Stimulated activated naive CD8-positive, alpha-beta T cell treated with anti-CD3 and anti-CD28 coated beads, Interleukin-15, amount 100 ng/mL, for 72 hours (primary cell): ENCODE results near the gene ICOSLG.
A peak's percentile ranks its signal among the peaks of the same experiment; 100 is the strongest.

Experiments
- ATAC-seq: fragments of 150-1000 bp; cut with Tn5 transposase; 2 replicates; pipeline ENCODE4 v1.10.0; 2021; ENCODE audit warnings: mild to moderate bottlenecking, moderate library complexity
- DNase-seq, 2 donors: peaks; one replicate each; pipeline ENCODE4 v3.0.0; 2021 to 2022
- H3K27ac Mint-ChIP-seq, 2 donors: one replicate each; pipeline ENCODE4 v1.8.0; 2022; ENCODE audit warnings: mild to moderate bottlenecking in 2 of 2, mixed read lengths in 2 of 2, moderate library complexity in 2 of 2
- H3K27me3 Mint-ChIP-seq: one replicate; pipeline ENCODE4 v1.8.0; 2022; ENCODE audit warnings: mixed read lengths
- H3K4me1 Mint-ChIP-seq: one replicate; pipeline ENCODE4 v1.8.0; 2022; ENCODE audit warnings: mild to moderate bottlenecking, mixed read lengths
- H3K4me3 Mint-ChIP-seq, 2 donors: one replicate each; pipeline ENCODE4 v1.8.0; 2022; ENCODE audit warnings: mild to moderate bottlenecking in 2 of 2, mixed read lengths in 2 of 2, moderate library complexity in 1 of 2
- H3K9me3 Mint-ChIP-seq, 2 donors: one replicate each; pipeline ENCODE4 v1.8.0; 2022; ENCODE audit warnings: mixed read lengths in 2 of 2

Gene ICOSLG

DNA sequence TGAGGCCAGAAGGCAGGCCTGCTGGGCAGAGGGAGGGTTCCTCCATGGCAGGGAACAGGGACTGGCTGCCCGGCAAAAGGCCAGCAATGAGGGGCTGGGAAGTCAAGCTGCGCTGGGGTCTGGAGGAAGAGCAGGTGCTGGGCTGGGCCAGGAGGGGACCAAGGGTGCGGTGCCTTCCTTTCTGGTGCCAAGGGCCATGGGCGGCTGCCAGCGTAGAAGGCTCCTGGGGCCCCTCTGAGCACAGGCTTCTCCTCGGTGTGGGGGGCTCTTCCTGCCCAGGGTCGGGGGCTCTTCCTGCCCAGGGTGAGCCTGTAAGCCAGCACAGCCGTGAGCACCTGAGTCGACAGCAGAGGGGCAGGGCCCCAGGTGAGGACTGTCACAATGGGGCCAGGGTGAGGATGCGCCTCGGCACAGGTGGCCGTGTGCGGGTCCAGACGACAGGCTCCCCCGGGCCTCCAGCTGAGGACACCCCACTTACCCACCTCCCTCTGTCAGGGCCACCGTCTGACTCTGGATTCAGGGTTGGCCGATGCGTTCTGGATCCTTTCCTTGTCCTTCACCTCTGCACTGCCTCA is 31.6 kb upstream of the ICOSLG start:
- DNase-seq (no peak), ATAC-seq (no peak)
- no peaks in the 10 kb centered on the region for H3K9me3 Mint-ChIP-seq
- H3K27ac Mint-ChIP-seq, result peak overlapping the region in 1 of 2 donors; percentile 64
- H3K4me3 Mint-ChIP-seq, result no peak overlapping the region
- no peaks in the 10 kb centered on the region for H3K27me3 Mint-ChIP-seq
- H3K4me1 Mint-ChIP-seq, result no peaks in the 10 kb centered on the region

DNA sequence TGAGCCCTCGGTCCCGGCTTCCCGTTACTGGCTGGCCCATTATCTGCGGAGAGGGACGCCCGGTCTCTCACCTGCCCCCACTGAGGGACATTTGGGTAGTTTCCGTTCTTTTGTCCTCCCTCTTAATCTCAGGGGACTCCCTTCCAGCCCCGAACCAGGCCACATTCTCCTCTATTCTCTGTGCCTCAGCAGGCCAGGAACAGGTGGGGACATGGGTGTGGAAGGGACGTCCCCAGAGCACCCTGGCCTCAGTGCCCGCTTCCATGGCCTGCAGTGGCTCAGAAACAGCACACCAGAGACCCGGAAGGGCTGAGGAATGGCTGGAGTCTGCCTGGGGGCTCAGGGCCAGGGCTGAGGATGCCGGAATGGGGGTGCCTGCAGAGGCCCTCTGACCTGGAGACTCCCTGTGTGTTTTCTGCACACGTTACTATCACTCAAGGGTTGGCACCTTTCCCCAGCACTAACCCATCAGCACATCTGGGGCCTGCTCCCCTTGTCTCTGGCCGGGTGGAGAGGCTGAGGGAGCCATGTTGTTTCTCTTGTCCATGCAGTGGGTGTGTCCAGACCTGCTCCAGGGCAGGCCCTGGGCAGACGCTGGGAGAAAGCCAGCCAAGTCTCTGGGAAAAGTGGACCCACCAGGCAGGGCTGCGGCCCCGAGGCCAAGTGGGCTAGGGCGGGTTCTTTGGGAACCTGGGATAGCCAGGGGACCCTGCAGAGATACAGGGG is 31.0 kb upstream of the ICOSLG start:
- peak overlapping the region in 1 of 2 donors; percentile 64 for H3K27ac Mint-ChIP-seq

DNA sequence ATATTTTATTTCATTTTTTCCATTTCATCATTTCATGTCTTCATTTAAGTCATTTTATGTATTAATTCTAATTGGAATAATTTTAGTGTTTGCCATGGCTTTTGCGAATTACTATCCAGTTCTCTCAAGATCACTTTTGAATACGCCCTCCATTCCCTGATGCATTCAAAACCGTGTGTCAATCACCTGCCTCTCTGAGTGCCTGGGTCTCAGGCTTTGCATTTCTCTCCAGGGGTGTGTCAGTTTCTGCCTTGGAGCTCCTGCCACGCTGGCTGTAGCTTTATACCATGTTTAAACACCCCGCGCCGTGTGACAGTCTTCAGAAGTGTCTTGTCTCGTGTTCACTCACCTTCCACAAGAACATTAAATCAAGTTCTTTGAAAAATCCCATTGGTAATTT is 28.3 kb upstream of the ICOSLG start:
- Mint-ChIP-seq H3K27ac (no peak overlapping the region), H3K4me3 (no peak overlapping the region), H3K27me3 (no peaks in the 10 kb centered on the region), H3K4me1 (no peaks in the 10 kb centered on the region), H3K9me3 (no peaks in the 10 kb centered on the region)
- ATAC-seq (no peak), DNase-seq (no peak)

More for the DNA sequence above, 31.0 kb upstream of the ICOSLG start:
- DNase-seq (no peak), ATAC-seq (no peak)
- no peaks in the 10 kb centered on the region for H3K9me3 Mint-ChIP-seq
- H3K4me1 Mint-ChIP-seq, result no peaks in the 10 kb centered on the region
- H3K27me3 Mint-ChIP-seq, result no peaks in the 10 kb centered on the region
- no peak overlapping the region for H3K4me3 Mint-ChIP-seq

DNA sequence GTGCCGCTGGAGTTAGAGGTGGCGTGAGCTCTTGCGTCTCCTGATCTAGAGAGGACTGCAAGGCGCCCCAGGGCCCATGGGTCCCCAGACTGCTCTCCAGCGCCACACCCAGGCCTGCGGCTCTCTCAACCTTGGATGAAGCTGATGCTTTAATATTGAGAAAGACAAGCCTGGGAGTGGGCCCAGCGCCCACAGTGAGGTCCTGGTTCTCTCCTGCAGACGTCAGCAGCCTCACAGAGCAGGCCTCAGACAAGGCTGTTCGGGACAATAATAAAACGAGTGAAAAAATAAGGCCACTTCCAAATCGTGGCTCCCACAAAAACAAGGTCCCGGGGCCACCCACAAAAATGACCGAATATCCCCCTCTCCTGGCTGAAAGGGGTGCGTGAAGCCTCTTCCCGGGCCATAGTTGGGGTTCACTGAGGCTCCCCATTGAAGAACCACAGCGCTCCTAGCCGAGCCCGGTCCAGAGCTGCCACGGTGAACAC is 27.0 kb upstream of the ICOSLG start:
- no peaks in the 10 kb centered on the region for H3K27me3 Mint-ChIP-seq
- no peak overlapping the region for H3K27ac Mint-ChIP-seq
- H3K4me3 Mint-ChIP-seq, result no peak overlapping the region
- no peak for ATAC-seq
- H3K9me3 Mint-ChIP-seq, result no peaks in the 10 kb centered on the region
- DNase-seq, result peak in 1 of 2 donors; percentile 28
- no peaks in the 10 kb centered on the region for H3K4me1 Mint-ChIP-seq

DNA sequence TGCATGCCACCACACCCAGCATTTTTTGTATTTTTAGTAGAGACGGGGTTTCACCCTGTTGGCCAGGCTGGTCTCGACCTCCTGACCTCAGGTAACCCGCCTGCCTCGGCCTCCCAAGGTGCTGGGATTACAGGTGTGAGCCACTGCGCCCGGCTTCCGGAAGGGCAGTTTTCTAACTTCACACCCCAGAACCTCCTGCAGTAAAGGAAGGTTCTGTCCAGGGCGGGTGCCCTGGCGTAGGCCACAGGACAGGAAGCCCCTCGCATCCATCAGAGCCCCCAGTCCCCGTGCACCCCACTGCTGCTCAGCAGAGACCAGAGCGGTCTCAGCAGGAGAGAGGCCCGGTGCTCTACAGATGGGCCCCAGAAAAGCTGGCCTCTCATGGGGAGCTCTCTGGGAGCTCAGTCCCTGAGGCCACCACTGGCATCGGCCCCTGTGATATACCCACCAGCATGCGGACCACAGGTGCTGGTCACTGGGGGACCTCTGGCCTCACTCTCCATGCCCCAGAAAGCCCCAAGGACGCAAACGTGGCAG is 25.1 kb upstream of the ICOSLG start:
- no peak overlapping the region for H3K4me3 Mint-ChIP-seq
- no peak for ATAC-seq

DNA sequence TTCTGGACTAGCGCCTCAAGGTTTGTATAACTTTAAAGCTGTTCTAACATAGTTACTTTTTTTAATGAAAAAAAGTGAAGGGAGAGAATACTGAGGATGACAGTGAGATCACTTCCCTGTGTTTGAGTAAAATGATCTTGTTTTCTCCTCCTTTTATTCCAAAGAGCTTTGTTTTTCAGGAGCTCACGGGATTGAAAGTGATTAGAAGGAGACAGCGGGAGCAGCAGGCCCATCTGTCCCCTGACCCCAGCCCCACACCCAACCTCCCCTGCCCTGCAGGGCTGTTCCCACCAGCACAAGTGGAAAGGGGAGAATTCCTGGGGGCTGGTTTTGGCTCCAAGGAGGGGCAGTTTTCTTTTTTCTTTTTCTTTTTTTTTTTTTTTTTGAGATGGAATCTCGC is 23.0 kb upstream of the ICOSLG start:
- no peak overlapping the region for H3K27ac Mint-ChIP-seq
- no peak overlapping the region for H3K4me3 Mint-ChIP-seq
- ATAC-seq (no peak), DNase-seq (no peak)
- no peaks in the 10 kb centered on the region for H3K27me3 Mint-ChIP-seq
- no peaks in the 10 kb centered on the region for H3K4me1 Mint-ChIP-seq
- H3K9me3 Mint-ChIP-seq, result no peaks in the 10 kb centered on the region

More for the DNA sequence above, 25.1 kb upstream of the ICOSLG start:
- no peaks in the 10 kb centered on the region for H3K27me3 Mint-ChIP-seq
- H3K9me3 Mint-ChIP-seq, result no peaks in the 10 kb centered on the region
- DNase-seq, result no peak
- no peaks in the 10 kb centered on the region for H3K4me1 Mint-ChIP-seq
- no peak overlapping the region for H3K27ac Mint-ChIP-seq

DNA sequence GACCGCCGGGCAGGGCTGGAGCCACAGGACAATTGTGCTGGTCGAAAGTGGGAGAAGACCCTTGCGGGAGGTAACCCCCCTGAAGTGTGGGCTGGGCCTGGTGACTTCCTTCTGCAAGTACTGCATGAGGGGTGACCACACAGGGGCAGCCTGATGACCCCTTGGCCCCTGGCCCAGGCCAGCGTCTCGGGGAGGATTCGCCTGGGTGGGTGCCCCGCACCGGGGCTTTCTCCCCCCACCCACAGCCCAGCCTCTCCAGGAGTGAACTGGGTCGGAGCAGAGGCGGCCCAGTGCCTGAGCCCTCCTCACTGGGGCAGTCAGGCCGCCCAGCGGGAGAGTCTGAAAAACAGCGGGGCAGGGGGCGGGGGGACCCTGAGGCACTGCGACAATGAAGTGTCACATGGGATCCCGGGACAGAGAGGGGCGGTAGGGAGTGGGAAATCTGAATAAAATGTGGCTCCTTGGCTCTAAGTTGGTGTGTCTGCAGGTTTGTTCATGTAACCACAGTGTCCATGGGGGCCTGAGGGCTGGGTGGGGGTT is 22.5 kb upstream of the ICOSLG start:
- Mint-ChIP-seq H3K27me3 (no peaks in the 10 kb centered on the region), H3K27ac (no peak overlapping the region), H3K9me3 (no peaks in the 10 kb centered on the region), H3K4me3 (no peak overlapping the region), H3K4me1 (no peaks in the 10 kb centered on the region)
- DNase-seq (no peak), ATAC-seq (peak; percentile 41)

DNA sequence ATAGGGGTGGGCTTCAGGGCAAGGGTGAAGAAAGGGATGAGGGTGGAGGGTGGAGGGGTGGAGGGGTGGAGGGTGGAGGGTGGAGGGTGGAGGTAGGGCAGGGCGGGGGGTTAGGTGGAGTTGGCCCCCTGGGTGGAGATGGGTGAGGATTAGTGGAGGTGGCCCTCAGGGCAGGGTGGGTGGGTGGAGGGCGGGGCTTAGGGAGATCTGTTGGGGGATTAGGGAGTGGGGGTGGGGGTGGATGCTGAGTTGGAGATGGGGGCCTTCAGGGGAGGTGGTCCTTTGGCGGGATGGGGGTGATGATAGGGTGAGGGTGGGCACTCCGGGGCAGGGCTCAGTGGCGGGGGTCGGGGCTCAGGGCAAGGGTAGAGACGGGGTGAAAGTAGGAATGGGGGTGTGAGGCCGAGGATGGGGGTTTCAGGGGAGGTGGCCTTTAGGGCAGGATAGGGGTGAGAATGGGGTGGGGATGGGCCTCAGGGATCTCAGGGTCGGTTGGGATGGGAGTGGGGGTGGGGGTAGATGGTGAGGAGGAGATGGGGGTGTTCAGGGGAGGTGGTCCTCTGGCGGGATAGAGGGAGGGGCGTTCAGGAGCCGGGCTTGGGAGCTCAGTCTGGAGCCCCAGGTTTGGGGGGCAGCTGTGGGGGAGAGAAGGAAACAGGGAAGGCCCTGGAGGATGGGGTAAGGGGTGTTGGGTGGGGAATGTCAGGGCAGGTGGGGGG is 21.8 kb upstream of the ICOSLG start:
- no peak overlapping the region for H3K4me3 Mint-ChIP-seq
- peak; percentile 34 for ATAC-seq
- H3K27ac Mint-ChIP-seq, result no peak overlapping the region
- no peaks in the 10 kb centered on the region for H3K27me3 Mint-ChIP-seq
- H3K9me3 Mint-ChIP-seq, result no peaks in the 10 kb centered on the region
- no peaks in the 10 kb centered on the region for H3K4me1 Mint-ChIP-seq
- no peak for DNase-seq

DNA sequence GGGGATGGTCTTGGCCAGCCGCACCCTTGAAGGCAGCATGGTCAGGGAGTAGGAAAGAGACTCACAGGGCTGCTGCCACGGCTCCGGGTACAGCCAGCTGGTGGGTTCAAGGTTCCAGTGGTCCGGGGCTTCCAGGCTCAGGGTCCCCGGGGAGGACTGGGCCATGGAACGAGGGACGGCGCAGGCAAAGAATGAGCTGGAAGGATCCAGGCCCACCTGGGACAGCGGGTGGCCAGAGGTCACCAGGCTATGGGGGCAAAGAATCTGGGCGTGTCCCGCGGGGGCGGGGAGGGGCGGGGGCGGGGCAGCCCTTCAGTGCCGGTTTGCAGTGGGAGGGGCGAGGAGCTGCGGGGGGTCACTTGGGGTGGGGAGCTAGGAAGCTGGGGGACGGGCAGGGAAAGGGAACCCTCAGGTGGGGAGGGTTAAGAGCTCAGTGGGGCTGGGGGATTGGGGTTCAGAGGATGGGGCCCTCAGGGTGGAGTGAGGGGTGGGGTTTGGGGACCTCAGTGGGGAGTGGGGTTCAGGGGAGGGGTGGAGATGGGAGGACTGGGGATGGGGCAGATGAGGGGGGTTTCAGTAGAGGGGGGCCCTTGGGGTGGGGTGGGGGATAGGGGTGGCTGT is 21.0 kb upstream of the ICOSLG start, which contains the start of gene DNMT3L:
Gene DNMT3L, minus strand, starts transcription at position 223 of the 621 bp plus-strand sequence. CDS start 638 bp downstream, outside the sequence.
- ATAC-seq, result peak; percentile 35
- H3K27ac Mint-ChIP-seq, result peak within 1 kb of the TSS in 1 of 2 donors; percentile 23
- no peaks in the 10 kb centered on the region for H3K9me3 Mint-ChIP-seq
- H3K27me3 Mint-ChIP-seq, result no peaks in the 10 kb centered on the region
- DNase-seq, result no peak
- no peak within 1 kb of the TSS for H3K4me3 Mint-ChIP-seq
- no peaks in the 10 kb centered on the region for H3K4me1 Mint-ChIP-seq

DNA sequence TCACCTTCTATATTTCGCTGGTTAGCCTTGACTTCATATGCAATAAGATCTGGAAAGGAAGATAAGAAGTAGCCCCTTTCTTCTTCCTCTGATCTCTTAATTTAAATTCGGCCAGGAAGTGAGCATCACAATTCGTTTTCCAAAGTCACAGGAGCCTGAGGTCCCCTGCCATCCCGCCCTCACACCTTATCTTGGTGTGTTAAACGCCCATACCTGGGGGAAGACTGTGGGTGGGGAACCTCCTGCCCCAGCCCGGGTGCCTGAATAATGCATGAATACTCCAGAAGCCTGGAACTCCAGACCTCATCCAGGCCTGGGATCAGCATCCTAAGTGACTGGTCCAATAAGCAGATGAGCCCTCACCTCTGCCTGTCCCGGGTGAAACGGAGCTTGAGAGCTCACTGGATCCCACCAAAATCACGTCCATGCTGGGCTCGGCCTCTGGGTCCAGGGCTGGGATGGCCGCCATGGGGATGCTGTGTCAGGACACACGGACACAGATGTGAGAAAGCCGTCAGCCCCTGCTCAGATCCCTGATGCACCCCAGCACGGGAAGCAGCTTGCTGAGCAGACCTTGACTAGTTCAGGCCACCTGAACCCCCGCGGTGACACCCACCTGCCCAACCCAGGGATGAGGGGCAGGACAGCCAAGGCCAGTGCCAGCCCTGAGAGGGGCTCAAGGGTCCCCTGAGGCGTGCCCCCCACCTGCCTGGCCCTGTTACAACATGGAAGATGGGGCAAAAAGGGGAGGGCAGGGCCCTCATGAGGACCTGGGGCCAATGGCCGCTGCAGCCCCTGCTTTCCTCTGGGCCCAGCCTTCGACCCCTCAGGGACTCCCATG is 20.3 kb upstream of the ICOSLG start:
- Mint-ChIP-seq H3K4me1 (no peaks in the 10 kb centered on the region), H3K4me3 (no peak overlapping the region), H3K9me3 (no peaks in the 10 kb centered on the region), H3K27me3 (no peaks in the 10 kb centered on the region), H3K27ac (peak overlapping the region in 1 of 2 donors; percentile 23)
- DNase-seq (no peak), ATAC-seq (no peak)

DNA sequence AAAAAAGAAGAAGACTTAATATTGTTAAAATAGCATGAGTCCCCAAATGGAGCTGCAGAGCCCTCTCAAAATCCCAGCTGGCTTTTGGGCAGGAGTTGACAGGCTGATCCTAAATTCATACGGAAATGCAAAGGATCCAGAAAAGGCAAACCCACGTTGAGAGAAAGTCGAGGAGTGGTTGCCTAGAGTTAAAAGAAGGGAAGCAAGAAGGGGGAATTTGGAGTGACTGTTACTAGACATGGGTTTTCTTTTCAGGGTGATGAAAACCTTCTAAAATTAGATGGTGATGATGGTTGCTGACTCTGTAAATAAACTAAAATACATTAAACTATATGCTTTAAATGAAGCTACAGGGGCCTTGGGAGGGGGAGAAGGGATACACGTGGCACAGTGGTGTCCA is 19.3 kb upstream of the ICOSLG start:
- Mint-ChIP-seq H3K4me3 (no peak overlapping the region), H3K4me1 (no peaks in the 10 kb centered on the region), H3K27ac (no peak overlapping the region), H3K9me3 (no peaks in the 10 kb centered on the region), H3K27me3 (peaks cover 5% of the 10 kb centered on the region)
- DNase-seq, result no peak
- no peak for ATAC-seq

DNA sequence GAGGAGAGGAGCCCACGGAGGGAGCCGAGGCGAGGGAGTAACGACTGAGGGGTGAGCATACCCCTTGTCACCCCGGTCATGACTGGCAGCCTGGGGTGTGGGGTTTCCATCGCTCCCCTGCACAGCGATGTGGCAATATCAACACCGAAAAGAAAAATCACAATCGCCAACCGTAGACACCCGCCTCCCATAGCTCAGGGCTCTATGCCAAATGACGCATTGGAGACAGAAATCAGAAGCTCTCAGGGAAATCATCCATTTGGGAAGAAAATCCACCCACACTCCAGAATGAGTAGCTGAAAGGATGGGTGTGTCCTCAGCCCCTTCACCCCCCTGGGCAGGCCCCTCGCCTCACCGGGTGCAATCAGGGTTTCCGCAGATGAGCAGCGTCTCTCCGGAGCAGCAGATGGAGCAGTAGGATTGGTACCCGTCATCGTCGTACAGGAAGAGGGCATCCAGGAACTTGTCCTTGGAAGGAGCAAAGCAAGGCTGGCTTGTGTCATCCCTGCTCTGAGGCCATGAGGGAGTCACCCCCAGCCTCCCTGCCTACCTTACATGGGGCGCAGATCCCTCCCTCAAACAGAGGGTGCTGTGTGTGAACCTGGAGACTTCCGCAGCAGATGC is 18.5 kb upstream of the ICOSLG start:
- H3K4me3 Mint-ChIP-seq, result no peak overlapping the region
- no peak for ATAC-seq
- no peak for DNase-seq
- peak overlapping the region in 1 of 2 donors; percentile 17 for H3K27ac Mint-ChIP-seq
- H3K4me1 Mint-ChIP-seq, result no peaks in the 10 kb centered on the region
- H3K27me3 Mint-ChIP-seq, result peaks cover 13% of the 10 kb centered on the region
- H3K9me3 Mint-ChIP-seq, result no peaks in the 10 kb centered on the region

DNA sequence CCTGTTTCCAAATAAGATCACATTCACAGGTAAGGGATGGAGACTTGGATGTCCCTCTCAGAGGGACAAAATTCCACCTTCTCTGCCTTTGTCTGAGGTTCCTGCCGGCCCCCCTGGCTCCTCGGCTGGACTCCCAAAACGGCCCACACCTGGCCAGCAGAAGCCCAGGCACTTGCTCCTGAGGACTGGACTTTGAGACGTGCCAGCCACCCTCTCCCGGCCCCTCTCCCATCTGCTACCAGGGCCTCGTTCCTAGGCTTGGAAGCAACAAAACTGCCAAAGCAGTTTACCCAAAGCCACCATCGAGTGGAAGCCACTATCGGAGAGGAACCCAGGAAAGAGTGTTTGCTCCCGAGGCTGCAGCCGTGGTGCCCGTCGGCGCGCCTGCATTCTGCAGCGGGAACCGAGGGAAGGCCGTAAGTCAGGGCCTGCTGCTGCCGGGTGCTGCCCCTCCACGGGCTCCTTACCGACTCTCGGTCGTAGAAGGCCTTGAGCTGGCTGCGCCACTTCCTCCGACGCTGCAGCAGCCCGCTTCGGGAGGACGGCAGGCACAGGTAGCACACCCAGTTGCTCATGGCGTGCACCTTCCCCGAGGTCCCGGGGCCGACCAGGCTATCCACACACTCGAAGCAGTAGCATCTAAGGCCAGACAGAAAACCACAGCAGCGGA is 17.4 kb upstream of the ICOSLG start:
- H3K4me1 Mint-ChIP-seq, result no peaks in the 10 kb centered on the region
- no peaks in the 10 kb centered on the region for H3K9me3 Mint-ChIP-seq
- no peak for ATAC-seq
- H3K27ac Mint-ChIP-seq, result no peak overlapping the region
- no peak for DNase-seq
- H3K4me3 Mint-ChIP-seq, result no peak overlapping the region
- peaks cover 22% of the 10 kb centered on the region for H3K27me3 Mint-ChIP-seq

DNA sequence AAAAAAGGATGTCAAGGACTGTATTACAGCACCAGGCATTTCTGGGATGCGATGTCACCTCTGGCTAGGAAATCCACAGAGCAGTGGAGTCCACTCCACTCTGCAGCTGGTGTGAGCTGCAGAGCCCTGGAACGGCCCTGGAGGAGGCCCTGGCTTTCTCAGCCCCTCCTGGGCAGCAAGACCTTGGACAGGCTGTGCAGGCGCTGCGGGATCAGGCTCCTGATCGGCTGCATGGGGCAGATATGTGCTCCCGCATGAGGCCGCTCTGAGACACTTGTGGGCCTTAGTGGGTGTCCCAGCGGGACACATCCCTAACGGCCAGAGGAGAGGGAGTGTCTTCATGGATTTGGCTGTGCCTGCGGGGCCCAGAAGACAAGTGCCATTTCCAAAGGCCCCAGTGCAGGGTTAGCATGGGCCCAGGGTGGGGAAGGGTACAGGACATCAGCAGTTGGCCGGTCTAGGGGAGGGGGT is 14.8 kb upstream of the ICOSLG start:
- DNase-seq, result no peak
- Mint-ChIP-seq H3K9me3 (no peaks in the 10 kb centered on the region), H3K27ac (no peak overlapping the region), H3K4me3 (no peak overlapping the region), H3K4me1 (no peaks in the 10 kb centered on the region), H3K27me3 (peaks cover 22% of the 10 kb centered on the region)
- ATAC-seq, result no peak
